Stimulated activated naive CD4-positive, alpha-beta T cell treated with Interleukin-2 at 50 U/mL for 16 hours (primary cell): ENCODE results near the gene TPBGL.
"Not testable (repeated sequence)": the region's sequence is repeated elsewhere in the genome, so short reads cannot be mapped to it uniquely, and the experiment has no call there.

Experiments
- DNase-seq: peaks from one replicate; lab custom pipeline; 2025; lab: John Stamatoyannopoulos, UW

Gene TPBGL

GRCh38 chr11:75272821-75273301, 32.3 kb downstream of the TPBGL start:
- no peak for DNase-seq

- no peak for DNase-seq
These were observed 33.1 kb downstream of the TPBGL start for GRCh38 chr11:75273411-75274391.

GRCh38 chr11:75274716-75275115, 34.1 kb downstream of the TPBGL start:
- not testable (repeated sequence) for DNase-seq

GRCh38 chr11:75275581-75275980, 35.0 kb downstream of the TPBGL start:
- peak; percentile 42 for DNase-seq

GRCh38 chr11:75276186-75276585, 35.6 kb downstream of the TPBGL start:
- no peak for DNase-seq

GRCh38 chr11:75276686-75277085, 36.1 kb downstream of the TPBGL start:
- no peak for DNase-seq

GRCh38 chr11:75277211-75277805, 36.7 kb downstream of the TPBGL start:
- DNase-seq: no peak

GRCh38 chr11:75277991-75278790, 37.6 kb downstream of the TPBGL start:
- no peak for DNase-seq

- no peak for DNase-seq
These were observed 38.7 kb downstream of the TPBGL start for GRCh38 chr11:75279273-75279672.

GRCh38 chr11:75280227-75280701, 39.7 kb downstream of the TPBGL start:
- peak; percentile 51 for DNase-seq

- DNase-seq: no peak
These were observed 40.3 kb downstream of the TPBGL start for GRCh38 chr11:75280770-75281468.

- DNase-seq: no peak
These were observed 41.0 kb downstream of the TPBGL start for GRCh38 chr11:75281469-75282095.

GRCh38 chr11:75283391-75283931, 42.9 kb downstream of the TPBGL start:
- no peak for DNase-seq

GRCh38 chr11:75285776-75286360, 45.3 kb downstream of the TPBGL start:
- DNase-seq: no peak

GRCh38 chr11:75286826-75287465, 46.4 kb downstream of the TPBGL start:
- no peak for DNase-seq

- DNase-seq: no peak
These were observed 47.0 kb downstream of the TPBGL start for GRCh38 chr11:75287579-75287978.

GRCh38 chr11:75289511-75289760, 48.9 kb downstream of the TPBGL start:
- no peak for DNase-seq

- DNase-seq: no peak
These were observed 49.3 kb downstream of the TPBGL start for GRCh38 chr11:75289919-75290318.

- no peak for DNase-seq
These were observed 51.2 kb downstream of the TPBGL start for GRCh38 chr11:75291741-75292140.

GRCh38 chr11:75292943-75293342, 52.4 kb downstream of the TPBGL start:
- DNase-seq: no peak
